GM18505 (cell line): ENCODE results near the gene TRIM29.

Experiments used
- ATAC-seq: cut with Tn5 transposase; IDR thresholded peaks from one replicate; pipeline ENCODE4 v1.9.1; 2021; ENCODE audit not compliant: unreplicated experiment
- POLR2A ChIP-seq: IDR thresholded peaks from 4 replicates; pipeline ENCODE4 v1.6.1; 2011; ENCODE audit warnings: borderline replicate concordance; ENCODE audit not compliant: insufficient read depth, insufficient read length; ENCODE audit errors: extremely low read depth

Gene TRIM29

GRCh38 chr11:120139316-120140069 is 1.6 kb upstream of the TRIM29 start:
- ATAC-seq = no peak
- TF ChIP-seq POLR2A = no peak

DNA sequence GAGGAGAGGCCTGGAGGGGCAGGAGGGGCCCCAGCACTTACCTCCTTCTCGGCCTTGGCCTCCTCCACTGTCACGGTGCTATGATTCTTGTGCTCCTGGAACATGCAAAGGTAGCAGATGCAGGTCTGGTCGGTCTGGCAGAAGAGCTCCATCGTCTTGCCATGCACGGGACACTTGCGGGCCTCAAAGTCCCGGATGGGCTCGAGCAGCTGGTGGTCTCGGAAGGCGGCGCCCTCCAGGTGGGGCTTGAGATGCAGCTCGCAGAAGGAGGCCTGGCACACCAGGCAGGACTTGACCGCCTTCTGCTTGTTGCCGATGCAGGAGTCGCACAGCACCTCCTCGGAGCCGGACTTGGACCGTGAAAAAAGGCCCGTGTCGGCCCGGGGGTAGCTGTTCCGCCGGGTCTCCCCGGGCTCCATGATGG is 714 bp downstream of the TRIM29 start:
- no peak for TF ChIP-seq POLR2A
- no peak for ATAC-seq

- no peak for TF ChIP-seq POLR2A
- ATAC-seq = no peak
Observed at GRCh38 chr11:120136356-120136755, 1.6 kb downstream of the TRIM29 start.

DNA sequence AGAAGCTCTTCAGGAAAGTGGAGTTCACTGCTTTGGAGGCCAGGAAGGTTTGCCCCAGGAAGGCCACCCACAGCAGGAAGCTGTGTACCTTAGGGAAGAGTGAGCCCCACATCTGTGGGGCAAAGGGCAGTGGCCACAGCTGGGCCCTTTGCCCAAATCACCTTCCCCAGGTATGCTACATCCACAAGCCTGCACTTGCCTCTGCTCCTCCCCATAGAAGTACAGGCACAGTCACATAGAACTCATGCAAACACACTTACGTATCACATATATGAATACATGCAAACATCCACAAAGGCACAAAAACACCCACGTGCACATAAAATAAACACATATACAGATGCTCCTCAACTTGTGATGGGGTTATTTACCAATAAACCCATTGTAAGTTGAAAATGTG is 2.1 kb downstream of the TRIM29 start:
- no peak for TF ChIP-seq POLR2A
- ATAC-seq = no peak

GRCh38 chr11:120134931-120135228 is 3.0 kb downstream of the TRIM29 start:
- no peak for TF ChIP-seq POLR2A
- ATAC-seq = no peak

DNA sequence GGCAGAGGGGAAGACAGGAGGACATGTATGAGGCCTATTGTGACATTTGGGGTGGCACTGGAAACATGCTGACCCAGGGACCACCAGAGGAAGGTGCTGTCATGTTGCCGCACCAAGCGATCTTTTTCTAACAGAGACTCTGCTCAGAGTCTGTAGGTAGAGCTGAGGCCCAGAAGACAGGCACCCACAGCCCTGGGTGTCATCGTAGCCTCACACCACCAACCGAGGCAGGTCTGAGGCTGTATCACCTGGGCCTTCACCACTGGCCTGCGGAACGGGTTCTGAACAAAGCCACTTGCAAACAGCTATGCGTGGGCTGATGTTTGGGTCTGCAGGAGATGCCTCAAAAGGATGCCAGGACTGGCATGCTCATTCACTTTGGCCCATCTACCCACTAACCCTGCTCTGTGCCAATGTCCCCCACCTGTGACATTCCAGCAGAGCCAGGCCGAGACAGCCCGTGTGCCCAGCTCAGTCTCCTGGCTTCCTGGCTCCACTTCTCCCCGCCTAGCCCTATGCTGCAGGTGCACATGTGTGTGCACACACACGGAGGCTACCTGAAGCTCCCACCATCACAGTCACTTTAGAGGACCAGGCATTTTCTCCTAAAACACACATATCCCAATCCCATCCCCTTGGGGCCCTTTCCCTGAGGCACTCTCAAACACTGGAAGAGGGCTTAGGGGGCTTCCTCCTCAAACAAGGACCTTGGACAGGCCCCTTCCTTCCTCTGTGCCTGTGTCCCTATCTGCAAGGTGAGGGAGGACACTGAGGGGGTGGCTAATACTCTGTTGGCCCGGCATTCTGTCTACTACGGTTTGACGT is 3.6 kb downstream of the TRIM29 start:
- TF ChIP-seq POLR2A = no peak
- no peak for ATAC-seq

- no peak for ATAC-seq
- no peak for TF ChIP-seq POLR2A
Observed at GRCh38 chr11:120133216-120134105, 4.5 kb downstream of the TRIM29 start.

GRCh38 chr11:120132645-120133185 is 5.2 kb downstream of the TRIM29 start:
- TF ChIP-seq POLR2A = no peak
- ATAC-seq = no peak

DNA sequence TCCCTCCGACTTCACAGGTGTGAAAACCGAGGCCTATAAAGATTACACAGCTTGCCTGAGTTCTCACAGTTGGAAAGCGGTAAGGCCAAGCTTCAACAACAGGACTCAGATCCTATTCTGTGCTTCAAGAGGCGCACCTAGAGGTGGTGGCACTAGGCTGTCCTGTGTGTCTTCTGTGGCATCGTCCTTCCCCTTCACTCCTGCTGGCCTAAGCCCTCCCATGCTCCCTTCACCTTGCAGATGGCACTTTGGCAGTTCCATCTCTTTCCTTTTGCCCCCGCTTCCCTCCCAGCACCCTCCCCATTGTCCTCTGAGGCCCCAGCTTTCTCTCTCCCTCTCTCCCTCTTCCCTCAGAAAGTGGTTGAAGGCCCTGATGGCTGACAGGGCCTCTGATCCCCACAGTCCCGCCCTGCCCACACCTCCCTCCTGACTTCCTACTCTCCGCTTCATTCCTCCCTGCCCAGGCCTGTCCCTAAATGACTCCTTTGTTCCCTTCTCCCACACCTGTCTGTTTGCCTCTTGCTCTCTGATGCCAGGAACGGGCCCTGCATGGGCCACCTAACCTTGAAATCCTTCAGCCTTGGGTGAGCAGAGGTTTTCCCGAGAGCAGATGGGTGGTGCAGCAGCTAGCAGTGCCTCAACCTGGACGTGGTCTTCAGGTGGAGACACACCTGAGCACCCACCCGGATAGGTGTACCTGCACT is 5.8 kb downstream of the TRIM29 start:
- TF ChIP-seq POLR2A = no peak
- ATAC-seq = no peak

DNA sequence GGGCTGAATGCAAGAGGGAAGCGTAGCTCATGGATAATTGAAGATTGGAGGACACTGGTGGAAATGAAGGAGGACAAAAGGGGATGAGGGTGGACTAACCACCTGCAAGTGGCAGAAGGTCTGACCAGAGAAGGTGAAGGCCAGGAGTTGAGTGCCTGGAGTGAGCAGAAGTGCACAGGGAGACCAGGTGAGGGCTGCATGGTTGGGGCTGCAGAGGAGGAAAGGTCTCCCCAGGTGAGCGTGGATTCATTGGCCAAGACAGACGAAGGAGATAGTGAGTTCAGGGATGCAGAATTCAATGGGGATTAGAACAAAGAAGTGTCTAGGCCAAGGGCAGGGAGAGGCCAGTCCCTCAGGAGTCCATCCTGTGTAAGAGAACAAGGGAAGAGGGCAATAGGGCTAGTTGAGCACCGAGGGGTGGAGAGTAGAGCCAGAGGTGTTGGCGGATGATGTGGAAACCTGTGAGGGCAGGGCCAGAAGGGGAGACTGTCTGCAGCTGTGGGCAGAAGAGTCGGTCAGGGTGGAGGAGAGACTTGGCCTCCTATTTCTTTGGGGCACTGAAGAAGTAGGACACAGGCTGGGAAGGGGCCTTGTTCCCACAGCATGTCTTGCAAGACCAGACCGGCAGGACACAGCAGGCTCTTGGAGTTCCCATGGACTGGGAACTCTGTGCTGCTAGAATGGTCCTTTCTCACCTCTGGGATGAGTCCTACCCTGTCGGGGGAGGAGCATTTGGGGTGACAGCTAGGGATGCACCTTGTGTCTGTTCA is 6.7 kb downstream of the TRIM29 start:
- ATAC-seq = no peak
- no peak for TF ChIP-seq POLR2A

DNA sequence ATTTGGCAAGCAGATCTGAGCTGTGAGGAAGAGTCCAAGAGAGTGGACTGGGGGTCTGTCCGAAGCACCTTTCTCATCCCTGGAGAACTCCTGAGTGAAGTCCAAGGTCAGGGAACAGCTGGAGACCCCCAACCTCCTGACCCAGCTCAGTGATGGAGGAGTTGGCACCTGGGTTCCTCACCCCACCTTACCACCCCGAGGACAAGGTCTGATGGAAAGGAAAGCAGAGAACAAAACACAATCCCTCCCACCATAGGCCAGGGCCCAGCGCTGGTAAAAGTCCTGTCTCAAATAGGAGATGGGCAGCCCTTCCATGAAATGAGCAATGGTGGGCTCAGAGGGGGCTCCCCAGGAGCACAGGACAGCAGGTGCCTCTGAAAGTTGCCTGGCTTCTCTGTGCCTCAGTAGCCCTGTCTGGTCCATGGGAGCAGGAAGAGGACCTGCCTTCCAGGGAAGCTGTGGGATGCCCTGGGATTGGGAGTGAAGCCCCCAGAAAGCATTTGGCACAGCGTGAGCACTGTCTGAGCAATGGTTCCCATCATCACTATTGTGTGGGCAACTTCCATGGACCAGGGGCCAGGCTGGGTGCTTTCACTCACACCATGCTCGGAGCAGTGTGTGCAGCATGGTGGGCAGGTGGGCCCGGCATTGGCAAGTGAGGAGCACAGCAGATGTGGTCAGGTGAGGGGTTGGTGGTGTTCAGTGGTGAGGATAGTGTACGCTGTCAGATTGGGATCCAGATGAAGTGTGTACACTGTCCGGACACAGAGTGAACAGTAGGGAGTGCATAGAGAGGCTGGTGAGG is 7.5 kb downstream of the TRIM29 start:
- TF ChIP-seq POLR2A = no peak
- ATAC-seq = no peak
